HUES48 (cell line): Measurements from ENCODE around the gene RNF103.
"Not testable (repeated sequence)": the region's sequence is repeated elsewhere in the genome, so short reads cannot be mapped to it uniquely, and the experiment has no call there.

ENCODE experiments used
- H3K27ac ChIP-seq: one replicate; pipeline ENCODE4 v1.7.0; 2013; ENCODE audit warnings: low read depth, low read length, inconsistent platforms
- H3K27me3 ChIP-seq: 2 replicates; pipeline ENCODE4 v1.6.1; 2013; ENCODE audit warnings: mild to moderate bottlenecking, low read length; ENCODE audit not compliant: control insufficient read depth, insufficient read depth
- H3K36me3 ChIP-seq: 2 replicates; pipeline ENCODE4 v1.6.1; 2013; ENCODE audit warnings: low read length; ENCODE audit not compliant: control insufficient read depth, insufficient read depth
- H3K4me1 ChIP-seq: 2 replicates; pipeline ENCODE4 v1.6.1; 2013; ENCODE audit warnings: mild to moderate bottlenecking, low read length; ENCODE audit not compliant: control insufficient read depth, insufficient read depth
- H3K4me3 ChIP-seq: 2 replicates; pipeline ENCODE4 v1.5.1; 2013; ENCODE audit warnings: mild to moderate bottlenecking, low read depth, low read length
- H3K9ac ChIP-seq: 2 replicates; pipeline ENCODE4 v1.6.1; 2013; ENCODE audit warnings: mild to moderate bottlenecking, low read depth, low read length, moderate library complexity
- H3K9me3 ChIP-seq: 2 replicates; pipeline ENCODE4 v1.6.1; 2013; ENCODE audit warnings: low read length; ENCODE audit not compliant: control insufficient read depth, insufficient read depth

Gene RNF103

GRCh38 chr2:86603905-86604304, 19.8 kb downstream of the RNF103 start:
- no peaks in the 10 kb centered on the region for H3K27me3 ChIP-seq
- no peaks in the 10 kb centered on the region for H3K4me1 ChIP-seq
- H3K9ac ChIP-seq, result no peak overlapping the region
- H3K4me3 ChIP-seq, result no peak overlapping the region
- H3K36me3 ChIP-seq, result peaks cover 6% of the 10 kb centered on the region
- no peak overlapping the region for H3K27ac ChIP-seq
- H3K9me3 ChIP-seq, result no peaks in the 10 kb centered on the region

DNA sequence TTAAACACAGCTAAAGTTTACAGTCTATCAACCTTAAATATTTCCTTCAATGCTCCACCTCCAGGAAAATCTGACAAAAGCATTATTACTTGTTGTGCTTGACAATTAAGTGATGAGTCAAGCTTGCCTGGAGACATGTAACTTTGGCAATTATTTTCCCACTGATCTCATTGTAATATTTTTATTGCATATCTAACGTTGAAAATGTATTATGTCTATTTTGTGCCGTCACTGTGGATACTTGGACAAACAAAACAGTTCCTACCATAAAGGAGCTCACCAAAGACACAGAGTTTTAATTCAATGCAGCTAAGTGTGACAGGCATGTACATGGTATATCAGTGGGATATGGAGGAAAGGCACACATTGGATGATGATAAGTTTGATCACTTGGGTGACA, 24.7 kb downstream of the RNF103 start:
- Histone ChIP-seq H3K4me3 (no peak overlapping the region), H3K9me3 (no peaks in the 10 kb centered on the region), H3K27ac (no peak overlapping the region), H3K9ac (no peak overlapping the region), H3K4me1 (no peaks in the 10 kb centered on the region), H3K27me3 (no peaks in the 10 kb centered on the region), H3K36me3 (peaks cover 2% of the 10 kb centered on the region; the same call in 1 of the 2 replicates)

- Histone ChIP-seq H3K27ac (no peak overlapping the region), H3K4me1 (no peaks in the 10 kb centered on the region), H3K36me3 (no peaks in the 10 kb centered on the region), H3K27me3 (no peaks in the 10 kb centered on the region), H3K4me3 (no peak overlapping the region), H3K9me3 (no peaks in the 10 kb centered on the region), H3K9ac (no peak overlapping the region)
Measured at GRCh38 chr2:86596118-86596517, 27.5 kb downstream of the RNF103 start.

DNA sequence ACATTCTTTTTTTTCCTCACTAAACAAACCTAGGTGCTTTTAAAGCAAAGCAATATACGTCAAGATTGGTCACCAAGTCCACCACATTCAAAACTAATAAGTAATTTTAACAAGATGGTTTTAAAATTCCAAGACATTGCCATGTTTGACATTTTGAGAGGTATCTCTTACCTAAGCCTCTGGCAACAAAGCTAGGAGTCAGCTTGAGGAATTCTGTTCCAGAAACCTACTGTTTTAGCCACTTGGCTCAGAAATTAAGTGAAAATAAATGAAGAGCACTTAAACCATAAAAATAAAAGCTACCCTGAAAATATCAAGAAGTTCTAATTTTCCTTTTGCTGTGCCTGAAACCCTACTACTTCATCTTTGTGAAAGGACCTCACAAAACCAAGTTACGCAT, 30.4 kb downstream of the RNF103 start:
- Histone ChIP-seq H3K4me1 (no peaks in the 10 kb centered on the region), H3K9ac (no peak overlapping the region), H3K36me3 (no peaks in the 10 kb centered on the region), H3K27me3 (no peaks in the 10 kb centered on the region), H3K27ac (no peak overlapping the region), H3K4me3 (no peak overlapping the region), H3K9me3 (no peaks in the 10 kb centered on the region)

- no peak overlapping the region for H3K27ac ChIP-seq
- H3K27me3 ChIP-seq, result no peaks in the 10 kb centered on the region
- no peaks in the 10 kb centered on the region for H3K4me1 ChIP-seq
- no peak overlapping the region for H3K4me3 ChIP-seq
- H3K9ac ChIP-seq, result no peak overlapping the region
- no peaks in the 10 kb centered on the region for H3K36me3 ChIP-seq
- H3K9me3 ChIP-seq, result no peaks in the 10 kb centered on the region
Measured at GRCh38 chr2:86592547-86593230, 31.0 kb downstream of the RNF103 start.

- not testable (repeated sequence) for H3K27ac ChIP-seq
Measured at GRCh38 chr2:86589701-86590100, 34.0 kb downstream of the RNF103 start.

DNA sequence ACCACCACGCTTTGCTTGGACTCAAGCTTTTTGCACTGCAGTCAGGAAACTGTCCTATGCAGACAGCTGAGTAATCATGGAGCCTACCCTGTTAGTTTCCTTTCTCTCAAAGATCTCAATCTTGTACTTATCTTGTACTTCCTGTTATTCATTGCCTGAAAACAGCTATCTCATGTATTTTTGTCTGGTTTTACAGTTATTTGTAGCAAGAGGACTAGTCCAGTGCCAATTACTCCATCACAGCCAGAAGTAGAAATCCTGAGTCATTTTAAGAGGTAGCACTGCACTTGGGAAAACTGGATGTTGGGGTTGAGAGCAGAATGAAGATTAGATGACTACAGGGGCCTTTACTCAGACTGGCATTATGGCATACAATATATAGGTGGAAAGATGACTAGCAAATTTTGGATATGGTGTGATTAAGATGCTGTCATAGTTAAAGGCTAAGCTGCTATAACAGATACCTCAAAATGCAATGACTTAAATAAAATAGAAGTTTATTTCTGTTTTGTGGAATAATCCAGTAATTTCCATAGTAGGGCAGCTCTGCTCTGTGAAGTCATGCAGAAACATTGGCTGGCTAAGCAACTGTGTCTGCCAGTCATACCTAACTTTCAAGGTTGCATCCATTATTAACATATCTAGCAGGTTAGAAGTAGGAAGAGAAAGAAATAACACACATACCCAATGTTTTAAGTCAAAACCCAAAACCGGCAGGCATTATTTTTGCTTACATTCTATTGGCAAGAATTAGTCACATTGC, 39.3 kb downstream of the RNF103 start:
- Histone ChIP-seq H3K4me3 (no peak overlapping the region), H3K4me1 (no peaks in the 10 kb centered on the region), H3K36me3 (no peaks in the 10 kb centered on the region), H3K27me3 (no peaks in the 10 kb centered on the region), H3K9me3 (no peaks in the 10 kb centered on the region), H3K9ac (no peak overlapping the region), H3K27ac (no peak overlapping the region)

More at GRCh38 chr2:86589701-86590100, 34.0 kb downstream of the RNF103 start:
- H3K36me3 ChIP-seq, H3K4me3 ChIP-seq, H3K9ac ChIP-seq, H3K9me3 ChIP-seq, H3K27me3 ChIP-seq, H3K4me1 ChIP-seq: not testable (repeated sequence)

- H3K9ac ChIP-seq, result no peak overlapping the region
- H3K36me3 ChIP-seq, result no peaks in the 10 kb centered on the region
- H3K9me3 ChIP-seq, result no peaks in the 10 kb centered on the region
- no peaks in the 10 kb centered on the region for H3K27me3 ChIP-seq
- no peak overlapping the region for H3K27ac ChIP-seq
- H3K4me3 ChIP-seq, result no peak overlapping the region
- no peaks in the 10 kb centered on the region for H3K4me1 ChIP-seq
Measured at GRCh38 chr2:86580560-86580959, 43.1 kb downstream of the RNF103 start.

GRCh38 chr2:86577817-86578456, 45.7 kb downstream of the RNF103 start:
- Histone ChIP-seq H3K27ac (no peak overlapping the region), H3K4me1 (no peaks in the 10 kb centered on the region), H3K36me3 (no peaks in the 10 kb centered on the region), H3K9ac (no peak overlapping the region), H3K4me3 (no peak overlapping the region), H3K27me3 (no peaks in the 10 kb centered on the region), H3K9me3 (no peaks in the 10 kb centered on the region)

- H3K27ac ChIP-seq, result no peak overlapping the region
- H3K9me3 ChIP-seq, result no peaks in the 10 kb centered on the region
- no peaks in the 10 kb centered on the region; the same call in 1 of the 2 replicates for H3K27me3 ChIP-seq
- no peak overlapping the region for H3K4me3 ChIP-seq
- no peaks in the 10 kb centered on the region for H3K4me1 ChIP-seq
- no peak overlapping the region for H3K9ac ChIP-seq
- no peaks in the 10 kb centered on the region for H3K36me3 ChIP-seq
Measured at GRCh38 chr2:86570059-86570458, 53.6 kb downstream of the RNF103 start.

DNA sequence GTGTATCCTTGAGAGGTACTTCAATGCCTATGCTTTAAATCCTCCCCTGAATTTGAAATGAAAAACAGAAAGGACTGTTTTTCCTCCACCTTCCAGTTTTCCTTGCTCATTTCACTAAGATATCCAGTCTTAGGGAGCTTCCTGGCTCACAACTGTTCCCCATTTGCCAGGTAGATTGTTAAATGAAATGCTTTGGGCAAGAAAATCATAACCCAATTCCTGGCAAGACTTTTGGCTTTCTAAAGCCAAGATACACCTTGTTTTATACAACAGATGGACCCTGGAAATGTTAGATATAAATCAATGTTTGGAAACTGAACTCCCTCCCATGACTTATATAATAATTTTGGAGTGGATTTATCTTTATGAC, 56.9 kb downstream of the RNF103 start:
- peaks cover 7% of the 10 kb centered on the region; the same call in 1 of the 2 replicates for H3K27me3 ChIP-seq
- no peak overlapping the region for H3K9ac ChIP-seq
- no peaks in the 10 kb centered on the region for H3K36me3 ChIP-seq
- H3K4me1 ChIP-seq, result 0 out of 2 replicates have a peak, but pooled peaks cover 6% of the 10 kb centered on the region
- no peak overlapping the region for H3K4me3 ChIP-seq
- H3K9me3 ChIP-seq, result peaks cover 5% of the 10 kb centered on the region; the same call in 1 of the 2 replicates
- no peak overlapping the region for H3K27ac ChIP-seq
